G401.6 (cell line): Measurements from ENCODE around the gene TRIM14.
"Not testable (repeated sequence)": the region's sequence is repeated elsewhere in the genome, so short reads cannot be mapped to it uniquely, and the experiment has no call there.

Experiments
- FAIRE-seq: peaks from 2 replicates; lab custom pipeline; 2012; peaks lifted over from hg19 to GRCh38; lab: Jason Lieb, UNC

Gene TRIM14

DNA sequence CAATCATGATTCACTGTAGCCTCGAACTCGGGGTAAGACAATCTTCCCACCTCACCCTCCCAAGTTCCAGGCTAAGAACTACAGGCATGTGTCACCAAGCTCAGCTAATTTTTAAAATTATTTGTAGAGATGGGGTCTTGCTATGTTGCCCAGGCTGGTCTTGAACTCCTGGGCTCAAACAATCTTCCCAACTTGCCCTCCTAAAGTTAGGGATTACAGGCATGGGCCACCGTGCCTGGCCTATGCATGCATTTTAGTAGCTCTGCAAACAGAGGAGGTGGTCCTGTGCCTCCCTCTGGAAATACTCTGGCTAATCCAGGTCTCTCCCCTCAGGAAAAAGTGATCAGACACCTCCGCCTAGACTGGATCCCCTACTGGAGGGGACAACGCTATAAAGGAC is 21.5 kb upstream of the TRIM14 start:
- no peak for FAIRE-seq

DNA sequence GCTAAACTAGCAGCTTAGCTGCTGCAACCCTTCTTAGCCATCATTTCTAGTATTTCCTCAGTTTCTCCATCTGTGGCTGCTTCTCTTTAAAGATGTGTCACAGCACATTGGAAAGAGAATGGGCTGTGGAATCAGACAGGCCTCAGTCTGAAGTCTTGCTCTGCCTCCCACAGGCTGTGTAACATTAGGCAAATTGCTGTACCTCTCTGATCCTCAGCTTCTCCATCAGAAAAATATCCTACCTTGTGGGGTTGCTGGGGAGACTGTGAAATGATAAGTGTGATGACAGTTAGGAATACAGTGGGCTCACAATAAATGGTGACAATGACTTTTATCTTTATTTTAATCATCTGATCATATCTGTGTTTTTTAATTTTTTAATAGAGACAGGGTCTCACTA is 17.5 kb upstream of the TRIM14 start:
- FAIRE-seq: no peak

- no peak for FAIRE-seq
Measured at GRCh38 chr9:98135938-98136337, 16.9 kb upstream of the TRIM14 start.

GRCh38 chr9:98135558-98135934 is 16.5 kb upstream of the TRIM14 start:
- FAIRE-seq: no peak

DNA sequence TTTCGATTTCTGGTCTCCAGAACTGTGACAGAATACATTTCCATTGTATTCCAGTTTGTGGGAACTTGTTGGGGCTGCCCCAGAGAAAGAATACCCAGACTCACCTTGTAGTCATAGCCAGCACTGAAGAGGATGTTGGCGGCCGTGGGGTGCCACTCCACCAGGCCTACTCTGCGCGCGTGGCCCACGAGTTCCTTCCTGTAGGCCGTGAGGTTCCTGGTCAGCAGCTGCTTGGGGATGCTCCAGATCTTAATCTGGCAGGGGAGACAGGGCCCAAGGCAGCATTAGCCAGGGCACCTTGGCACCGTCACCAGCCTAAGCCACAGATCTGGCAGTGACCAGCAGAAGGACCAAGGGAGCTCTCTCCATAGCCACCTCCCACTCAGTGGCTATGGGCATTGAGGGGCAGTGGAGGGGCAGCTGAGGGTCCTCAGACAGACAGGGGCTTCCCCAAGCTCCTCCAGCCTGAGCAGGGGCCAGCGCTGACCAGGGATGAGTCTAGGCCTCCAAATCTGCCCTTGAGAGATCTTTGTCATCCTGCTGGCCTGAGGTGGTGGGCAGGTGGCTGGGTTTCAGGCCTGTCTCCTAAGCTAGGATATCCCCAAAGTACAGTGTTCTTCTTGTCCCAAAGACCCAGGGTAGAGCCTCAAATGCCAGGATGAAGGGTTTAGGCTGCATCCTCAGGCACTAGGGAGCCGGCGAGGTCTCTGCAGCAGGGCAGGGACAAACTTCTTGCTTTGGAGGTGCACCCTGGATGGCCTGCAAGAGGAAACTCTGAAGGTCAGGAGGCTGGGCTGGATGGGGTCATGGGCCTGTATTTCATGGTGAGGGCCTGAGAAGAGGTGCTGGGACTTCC is 15.9 kb upstream of the TRIM14 start:
- no peak for FAIRE-seq

DNA sequence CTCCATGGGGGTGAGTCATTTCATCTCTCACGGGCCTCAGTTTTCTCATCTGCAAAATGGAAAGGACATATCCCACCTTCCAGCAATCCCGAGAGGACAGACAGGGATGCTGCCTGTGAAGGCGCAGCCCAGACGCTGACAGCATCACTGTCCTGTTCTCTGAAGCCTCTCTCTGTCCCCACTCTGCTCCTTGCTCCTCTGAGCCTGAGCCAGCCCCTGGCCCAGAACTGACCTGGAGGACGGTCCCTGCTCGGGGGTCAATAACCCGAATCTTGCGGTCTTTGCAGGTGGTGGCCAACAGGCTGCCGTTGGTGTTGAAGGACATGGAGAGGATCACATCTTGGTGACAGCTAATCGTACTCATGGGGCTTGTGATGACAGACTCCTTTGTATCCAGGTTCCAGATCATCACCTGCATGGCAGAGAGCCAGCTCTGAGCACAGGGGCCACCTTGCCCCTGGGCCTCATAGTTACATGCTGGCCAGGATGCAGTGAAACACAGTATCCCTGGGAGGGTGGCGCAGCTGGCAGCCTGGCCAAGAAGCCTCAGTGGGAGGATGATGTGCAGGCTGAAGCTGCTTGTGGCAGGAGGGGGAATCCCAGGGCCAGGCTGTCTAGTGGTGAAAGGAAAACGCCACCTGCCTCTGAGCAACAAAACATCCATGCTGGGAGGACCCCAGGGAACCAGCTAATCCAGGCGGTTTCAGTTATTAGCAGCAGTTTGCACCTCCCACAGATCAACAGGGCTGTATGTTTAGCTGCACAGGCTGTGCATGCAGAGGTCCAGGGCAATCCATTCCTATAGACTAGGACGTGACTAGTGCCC is 14.0 kb upstream of the TRIM14 start:
- no peak for FAIRE-seq

DNA sequence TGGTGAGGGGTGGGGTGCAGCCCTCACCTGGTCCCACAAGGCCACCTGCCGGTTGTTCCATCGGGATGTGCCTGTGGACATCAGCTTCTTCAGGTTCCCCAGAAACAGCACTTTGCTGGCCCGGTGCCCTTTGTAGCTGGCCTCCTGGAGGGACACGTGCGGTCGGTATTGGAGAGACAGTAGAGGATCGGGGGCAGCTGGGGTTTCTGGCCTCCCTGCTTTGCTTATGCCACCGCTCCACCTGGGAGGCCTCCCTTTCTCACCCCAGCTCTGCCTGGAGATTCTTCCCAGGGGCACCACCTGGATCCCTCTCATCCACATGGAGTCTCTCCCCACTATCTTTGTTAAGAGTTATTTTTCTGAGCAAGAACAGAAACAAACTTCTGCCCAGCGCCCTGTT is 13.1 kb upstream of the TRIM14 start:
- FAIRE-seq: no peak

- no peak for FAIRE-seq
Measured at GRCh38 chr9:98130576-98131228, 11.7 kb upstream of the TRIM14 start.

DNA sequence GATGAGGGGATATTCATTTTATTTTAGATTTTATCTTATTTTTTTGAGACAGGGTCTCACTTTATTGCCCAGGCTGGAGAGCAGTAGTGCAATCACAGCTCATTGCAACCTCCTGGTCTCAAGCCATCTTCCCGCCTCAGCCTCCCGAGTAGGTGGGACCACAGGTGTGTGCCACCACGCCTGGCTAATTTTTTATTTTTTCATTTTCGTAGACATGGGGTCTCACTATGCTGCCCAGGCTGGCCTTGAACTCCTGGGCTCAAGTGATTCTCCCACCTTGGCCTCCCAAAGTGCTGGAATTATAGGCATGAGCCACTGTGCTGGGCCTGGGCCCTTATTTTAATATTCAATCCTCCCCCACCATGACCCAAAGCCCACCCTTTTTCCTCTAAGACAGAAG is 11.0 kb upstream of the TRIM14 start:
- FAIRE-seq: not testable (repeated sequence)

DNA sequence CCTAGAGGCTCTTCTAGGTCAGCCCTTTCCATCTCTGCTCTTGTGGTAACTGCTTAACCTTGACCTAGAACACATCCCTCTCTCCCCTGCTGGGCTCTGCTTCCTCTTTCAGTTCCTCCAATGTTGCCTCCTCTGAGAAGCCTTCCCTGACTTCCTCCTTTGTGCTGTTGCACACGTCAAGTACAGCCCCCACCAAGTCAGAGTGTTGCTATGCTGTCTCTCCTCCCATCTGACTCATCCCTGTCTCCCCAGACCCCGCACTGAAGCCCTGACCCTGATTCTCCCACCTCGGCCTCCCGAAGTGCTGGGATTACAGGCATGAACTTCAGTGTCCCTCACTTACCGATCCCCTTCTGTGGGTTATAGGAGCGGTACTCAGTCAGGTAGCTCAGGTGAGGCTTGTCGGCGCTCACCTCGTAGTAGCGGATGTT is 10.4 kb upstream of the TRIM14 start:
- no peak for FAIRE-seq

DNA sequence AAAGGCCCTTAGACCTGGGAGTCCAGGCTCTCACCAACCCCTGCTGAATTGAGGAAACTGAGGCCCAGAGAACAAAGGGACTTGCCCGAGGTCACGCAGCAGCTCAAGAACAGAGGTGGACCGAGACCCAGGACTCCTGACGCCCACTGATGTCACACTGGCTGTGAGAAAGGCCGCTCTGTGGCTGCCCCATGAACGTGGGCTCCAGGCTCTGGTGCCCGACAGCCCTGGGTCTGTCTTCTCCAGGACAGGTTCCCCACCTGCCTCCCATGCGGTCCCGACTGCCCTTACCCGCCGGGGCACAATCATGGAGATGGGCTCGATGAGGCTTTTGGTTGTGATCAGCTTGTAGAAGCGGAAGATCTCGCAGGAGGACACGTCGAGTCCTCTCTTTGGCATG is 9.3 kb upstream of the TRIM14 start:
- FAIRE-seq: no peak

GRCh38 chr9:98127226-98127625 is 8.2 kb upstream of the TRIM14 start:
- FAIRE-seq: no peak

- FAIRE-seq: no peak
Measured at GRCh38 chr9:98124637-98125426, 5.8 kb upstream of the TRIM14 start.

DNA sequence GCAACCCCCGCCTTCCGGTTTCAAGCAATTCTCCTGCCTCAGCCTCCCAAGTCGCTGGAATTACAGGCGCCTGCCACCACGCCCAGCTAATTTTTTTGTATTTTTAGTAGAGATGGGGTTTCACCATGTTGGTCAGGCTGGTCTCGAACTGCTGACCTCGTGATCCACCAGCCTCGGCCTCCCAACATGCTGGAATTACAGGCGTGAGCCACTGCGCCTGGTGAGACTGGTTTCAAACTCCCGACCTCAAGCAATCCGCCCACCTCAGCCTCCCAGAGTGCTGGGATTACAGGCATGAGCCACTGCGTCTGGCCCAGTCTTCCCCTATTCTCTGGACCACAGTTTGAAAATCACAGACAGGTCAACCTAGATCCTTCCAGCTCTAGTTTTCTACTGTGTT is 5.1 kb upstream of the TRIM14 start:
- FAIRE-seq: not testable (repeated sequence)

GRCh38 chr9:98121058-98121457 is 2.0 kb upstream of the TRIM14 start:
- FAIRE-seq: no peak

DNA sequence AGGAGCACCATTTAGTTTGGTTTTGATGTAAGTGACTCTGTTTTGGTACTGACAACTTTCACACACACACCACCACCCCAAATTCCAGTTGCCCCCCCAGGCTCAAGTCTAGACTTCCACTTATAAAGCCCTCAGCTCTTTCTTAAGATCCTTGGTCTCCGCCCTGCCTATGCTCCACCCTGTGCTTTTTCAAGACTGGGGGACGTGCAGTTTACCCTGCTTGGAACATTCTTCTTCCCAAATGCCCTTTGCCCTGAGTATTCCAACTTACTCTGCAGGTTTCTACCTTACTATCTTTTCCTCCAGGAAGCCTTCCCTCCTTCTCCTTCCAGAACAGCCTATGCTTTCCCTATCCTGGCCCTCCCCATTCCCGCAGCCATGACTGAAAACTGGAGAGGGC is 1.5 kb upstream of the TRIM14 start:
- FAIRE-seq: no peak

- no peak for FAIRE-seq
Measured at GRCh38 chr9:98117984-98118639, 910 bp downstream of the TRIM14 start.

- FAIRE-seq: not testable (repeated sequence)
Measured at GRCh38 chr9:98117097-98117496, 1.9 kb downstream of the TRIM14 start.

DNA sequence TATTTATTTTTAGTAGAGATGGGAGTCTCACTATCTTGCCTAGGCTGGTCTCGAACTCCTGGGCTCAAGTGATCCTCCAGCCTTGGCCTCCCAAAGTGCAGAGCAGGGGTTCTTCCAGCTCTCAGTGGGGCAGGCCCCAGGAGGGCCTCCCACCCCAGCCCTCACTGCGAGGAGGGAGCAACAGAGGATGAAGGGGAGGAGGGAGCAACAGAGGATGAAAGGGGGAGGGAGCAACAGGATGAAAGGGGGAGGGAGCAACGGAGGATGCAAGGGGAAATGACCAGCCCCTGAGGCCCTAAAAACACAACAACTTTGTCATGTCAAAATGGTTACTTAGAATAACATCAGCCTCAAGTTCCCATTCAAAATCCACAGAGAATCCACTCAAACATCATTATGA is 10.0 kb downstream of the TRIM14 start:
- FAIRE-seq: no peak

- no peak for FAIRE-seq
Measured at GRCh38 chr9:98108531-98109031, 10.4 kb downstream of the TRIM14 start.

- FAIRE-seq: no peak
Measured at GRCh38 chr9:98107926-98108325, 11.1 kb downstream of the TRIM14 start.
